ENCODE data around the gene USP10. TPM values are rescaled to one million over a fixed set of nuclear protein-coding genes. Genes with fewer than 3 reads are reported as not detected.
A peak's percentile ranks its signal among the peaks of the same experiment; 100 is the strongest.

USP10 gene
- total and polyA plus RNA-seq, 4 donors: 28.2 to 46.1 (median 42.0) TPM

- Histone ChIP-seq H3K27ac (ENCODE audit: low read depth in 1 of 2, low read length in 2 of 2) (peak overlapping the region; percentile 65 to 78), H3K36me3 (ENCODE audit: control insufficient read depth in 4 of 4, insufficient read depth in 3 of 4, low read depth in 1 of 4, low read length in 3 of 4) (no peaks in the 10 kb centered on the region), H3K9ac (ENCODE audit: low read depth in 1 of 2, low read length in 2 of 2) (no peak overlapping the region), H3K4me1 (ENCODE audit: control insufficient read depth in 4 of 4, insufficient read depth in 4 of 4, low read length in 3 of 4) (peaks cover 0 to 6% (median 4%) of the 10 kb centered on the region in 4 donors), H3K9me3 (ENCODE audit: control insufficient read depth in 4 of 4, low read length in 3 of 4) (no peaks in the 10 kb centered on the region), H3K27me3 (ENCODE audit: control insufficient read depth in 4 of 4, insufficient read depth in 4 of 4, low read length in 3 of 4) (peaks cover 0 to 6% (median 2%) of the 10 kb centered on the region in 4 donors), H3K4me3 (ENCODE audit: low read depth in 1 of 3, low read length in 3 of 3) (peak overlapping the region; percentile 20 to 63 (median 37))
- TF ChIP-seq TAF1 (conservative IDR thresholded peaks at IDR 0.05) (no peak), ATF3 (IDR thresholded peaks at IDR 0.05) (no peak), SP1 (IDR thresholded peaks at IDR 0.05) (no peak), HNF4A (conservative IDR thresholded peaks at IDR 0.05) (no peak), HNF4G (IDR thresholded peaks at IDR 0.05) (no peak), RXRA (IDR thresholded peaks at IDR 0.05) (no peak), YY1 (IDR thresholded peaks at IDR 0.05) (no peak), FOXA1 (IDR thresholded peaks at IDR 0.05) (no peak), JUND (IDR thresholded peaks at IDR 0.05) (no peak), GABPA (IDR thresholded peaks at IDR 0.05 in 1 of 2, conservative IDR thresholded peaks at IDR 0.05 in 1 of 2) (no peak), RAD21 (IDR thresholded peaks at IDR 0.05) (no peak), EGR1 (IDR thresholded peaks at IDR 0.05; ENCODE audit: low read depth in 2 of 2) (no peak), ZBTB33 (IDR thresholded peaks at IDR 0.05) (no peak), FOXA2 (IDR thresholded peaks at IDR 0.05) (no peak)
- TF ChIP-seq, protein P1, sequence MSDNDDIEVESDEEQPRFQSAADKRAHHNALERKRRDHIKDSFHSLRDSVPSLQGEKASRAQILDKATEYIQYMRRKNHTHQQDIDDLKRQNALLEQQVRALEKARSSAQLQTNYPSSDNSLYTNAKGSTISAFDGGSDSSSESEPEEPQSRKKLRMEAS (IDR thresholded peaks at IDR 0.05): no peak
- TF ChIP-seq, protein P2, sequence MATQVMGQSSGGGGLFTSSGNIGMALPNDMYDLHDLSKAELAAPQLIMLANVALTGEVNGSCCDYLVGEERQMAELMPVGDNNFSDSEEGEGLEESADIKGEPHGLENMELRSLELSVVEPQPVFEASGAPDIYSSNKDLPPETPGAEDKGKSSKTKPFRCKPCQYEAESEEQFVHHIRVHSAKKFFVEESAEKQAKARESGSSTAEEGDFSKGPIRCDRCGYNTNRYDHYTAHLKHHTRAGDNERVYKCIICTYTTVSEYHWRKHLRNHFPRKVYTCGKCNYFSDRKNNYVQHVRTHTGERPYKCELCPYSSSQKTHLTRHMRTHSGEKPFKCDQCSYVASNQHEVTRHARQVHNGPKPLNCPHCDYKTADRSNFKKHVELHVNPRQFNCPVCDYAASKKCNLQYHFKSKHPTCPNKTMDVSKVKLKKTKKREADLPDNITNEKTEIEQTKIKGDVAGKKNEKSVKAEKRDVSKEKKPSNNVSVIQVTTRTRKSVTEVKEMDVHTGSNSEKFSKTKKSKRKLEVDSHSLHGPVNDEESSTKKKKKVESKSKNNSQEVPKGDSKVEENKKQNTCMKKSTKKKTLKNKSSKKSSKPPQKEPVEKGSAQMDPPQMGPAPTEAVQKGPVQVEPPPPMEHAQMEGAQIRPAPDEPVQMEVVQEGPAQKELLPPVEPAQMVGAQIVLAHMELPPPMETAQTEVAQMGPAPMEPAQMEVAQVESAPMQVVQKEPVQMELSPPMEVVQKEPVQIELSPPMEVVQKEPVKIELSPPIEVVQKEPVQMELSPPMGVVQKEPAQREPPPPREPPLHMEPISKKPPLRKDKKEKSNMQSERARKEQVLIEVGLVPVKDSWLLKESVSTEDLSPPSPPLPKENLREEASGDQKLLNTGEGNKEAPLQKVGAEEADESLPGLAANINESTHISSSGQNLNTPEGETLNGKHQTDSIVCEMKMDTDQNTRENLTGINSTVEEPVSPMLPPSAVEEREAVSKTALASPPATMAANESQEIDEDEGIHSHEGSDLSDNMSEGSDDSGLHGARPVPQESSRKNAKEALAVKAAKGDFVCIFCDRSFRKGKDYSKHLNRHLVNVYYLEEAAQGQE (IDR thresholded peaks at IDR 0.05): no peak
- TF ChIP-seq, protein P3, sequence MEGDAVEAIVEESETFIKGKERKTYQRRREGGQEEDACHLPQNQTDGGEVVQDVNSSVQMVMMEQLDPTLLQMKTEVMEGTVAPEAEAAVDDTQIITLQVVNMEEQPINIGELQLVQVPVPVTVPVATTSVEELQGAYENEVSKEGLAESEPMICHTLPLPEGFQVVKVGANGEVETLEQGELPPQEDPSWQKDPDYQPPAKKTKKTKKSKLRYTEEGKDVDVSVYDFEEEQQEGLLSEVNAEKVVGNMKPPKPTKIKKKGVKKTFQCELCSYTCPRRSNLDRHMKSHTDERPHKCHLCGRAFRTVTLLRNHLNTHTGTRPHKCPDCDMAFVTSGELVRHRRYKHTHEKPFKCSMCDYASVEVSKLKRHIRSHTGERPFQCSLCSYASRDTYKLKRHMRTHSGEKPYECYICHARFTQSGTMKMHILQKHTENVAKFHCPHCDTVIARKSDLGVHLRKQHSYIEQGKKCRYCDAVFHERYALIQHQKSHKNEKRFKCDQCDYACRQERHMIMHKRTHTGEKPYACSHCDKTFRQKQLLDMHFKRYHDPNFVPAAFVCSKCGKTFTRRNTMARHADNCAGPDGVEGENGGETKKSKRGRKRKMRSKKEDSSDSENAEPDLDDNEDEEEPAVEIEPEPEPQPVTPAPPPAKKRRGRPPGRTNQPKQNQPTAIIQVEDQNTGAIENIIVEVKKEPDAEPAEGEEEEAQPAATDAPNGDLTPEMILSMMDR (IDR thresholded peaks at IDR 0.05; ENCODE audit: low read depth, low read length, missing input control): no peak
- no peak for DNase-seq (ENCODE audit: low spot score)
- 89% methylated on average over 9 of the region's 9 CpGs for WGBS
Measured at GRCh38 chr16:84821179-84821578, 121.4 kb downstream of the USP10 start.

Data from liver (tissue), 9 donors.